Activated CD8-positive, alpha-beta T cell treated with anti-CD3 and anti-CD28 coated beads for 36 hours (primary cell): ENCODE results near the gene CREBBP. TPM values are rescaled to one million over a fixed set of nuclear protein-coding genes. Genes with fewer than 3 reads are reported as not detected.
"Not testable (repeated sequence)": the region's sequence is repeated elsewhere in the genome, so short reads cannot be mapped to it uniquely, and the experiment has no call there.

Experiments
- ATAC-seq: fragments of 200-7000 bp; cut with Tn5 transposase; one replicate; pipeline ENCODE4 v1.10.0; 2021; ENCODE audit warnings: mild to moderate bottlenecking, moderate library complexity
- CTCF ChIA-PET: fragments of 350-600 bp; sonication (Branson Sonifier 250); formaldehyde crosslinking; loops from one replicate; lab custom pipeline; 2021; ENCODE audit warnings: antibody characterized with exemption; lab: Charles Lee
- POLR2A ChIA-PET: fragments of 350-600 bp; sonication (Branson Sonifier 250); formaldehyde crosslinking; loops from one replicate; lab custom pipeline; 2021; ENCODE audit warnings: antibody characterized with exemption; lab: Charles Lee
- DNase-seq: peaks from one replicate; pipeline ENCODE4 v3.0.0-alpha.2; 2020
- H3K27ac Mint-ChIP-seq: one replicate; pipeline ENCODE4 v1.8.0; 2021; ENCODE audit warnings: mild to moderate bottlenecking, mixed read lengths
- H3K27me3 Mint-ChIP-seq: one replicate; pipeline ENCODE4 v1.8.0; 2021; ENCODE audit warnings: mixed read lengths
- H3K36me3 Mint-ChIP-seq: one replicate; pipeline ENCODE4 v1.8.0; 2021; ENCODE audit warnings: low read depth, mixed read lengths
- H3K4me1 Mint-ChIP-seq: one replicate; pipeline ENCODE4 v1.8.0; 2021; ENCODE audit warnings: low read depth, mixed read lengths
- H3K4me3 Mint-ChIP-seq: one replicate; pipeline ENCODE4 v1.8.0; 2021; ENCODE audit warnings: mild to moderate bottlenecking, moderate library complexity, mixed read lengths
- H3K9me3 Mint-ChIP-seq: one replicate; pipeline ENCODE4 v1.8.0; 2021; ENCODE audit warnings: mixed read lengths
- intact Hi-C: fragments of 100-400 bp; cut with micrococcal nuclease; formaldehyde crosslinking; loops from one replicate; pipeline ENCODE4 v1.10.0; 2022
- total RNA-seq, 2 experiments: library from RNA; stranded (reverse); gene quantifications; one replicate each; pipeline ENCODE4 v1.2.3, GENCODE V29; 2021
- TF ChIP-seq, protein P1 (sequence below): fragments of 200-600 bp; IDR thresholded peaks from one replicate; pipeline ENCODE4 v1.8.0; 2022; ENCODE audit warnings: antibody characterized with exemption, mild to moderate bottlenecking

The CREBBP gene
- 10 to 100 TPM; 27.9 to 33.5 TPM for total RNA-seq

DNA sequence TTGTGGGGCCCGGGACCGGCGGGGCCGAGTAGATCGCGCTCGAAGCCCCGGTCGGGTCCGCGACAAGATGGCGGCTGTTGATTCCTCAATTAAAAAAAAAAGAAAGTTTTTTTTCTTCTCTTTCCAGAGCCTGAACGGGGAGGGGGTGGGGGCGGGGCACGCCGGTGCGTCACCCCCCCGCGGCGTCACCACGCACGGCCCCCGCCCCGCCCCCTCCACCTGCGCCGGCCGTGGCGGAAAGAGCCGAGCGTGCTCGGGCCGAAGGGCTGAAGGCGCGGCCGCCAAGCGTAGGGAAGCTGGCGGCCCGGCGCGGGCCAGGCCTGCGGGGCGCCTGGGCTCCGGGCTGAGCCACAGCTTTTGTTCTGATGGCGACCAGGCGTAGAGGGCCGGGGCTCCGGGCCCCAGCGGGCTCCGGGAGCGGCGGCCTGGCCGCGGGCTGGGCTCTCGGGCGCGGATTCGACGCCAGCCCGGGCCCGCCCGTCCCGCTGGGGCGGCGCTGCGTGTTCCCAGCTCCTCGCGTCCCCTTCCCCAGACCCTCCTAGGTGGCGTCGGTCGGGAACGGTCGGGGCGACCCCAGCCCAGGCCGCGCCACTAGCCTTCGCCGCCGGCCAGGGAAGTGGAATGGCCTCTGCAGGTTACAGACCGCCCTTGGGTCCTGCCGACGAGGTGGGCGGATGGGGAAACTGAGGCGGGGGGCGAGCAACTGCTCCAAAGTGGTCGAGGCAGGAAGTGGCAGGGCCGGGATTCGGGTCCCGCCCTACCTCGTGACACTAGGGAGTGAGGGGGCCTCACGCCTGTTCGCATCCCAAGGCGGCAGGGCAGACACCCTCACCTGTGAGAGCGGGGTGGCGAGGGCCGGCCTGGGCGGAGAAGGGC lies at the start of gene CREBBP:
CREBBP (minus strand) TSS at position 91 of the 876 bp plus-strand sequence. CDS start 797 bp downstream, outside the sequence.
- POLR2A ChIA-PET: interaction anchor here (0.7 kb wide), 1 partner anchor 190 kb away, joined by 3 read pairs; no protein-coding TSS in a partner anchor
- CTCF ChIA-PET: interaction anchor here (0.7 to 1.0 kb wide), 2 partner anchors 191 to 373 kb away, joined by 3 read pairs; no protein-coding TSS in a partner anchor
- ATAC-seq (peak; percentile 91), DNase-seq (peak; percentile 86)
- intact Hi-C loops: no loop called here
- Mint-ChIP-seq H3K4me1 (peaks cover 32% of the 10 kb centered on the region), H3K36me3 (peaks cover 26% of the 10 kb centered on the region), H3K4me3 (peak within 1 kb of the TSS; percentile 84), H3K27ac (peak within 1 kb of the TSS; percentile 87), H3K9me3 (peaks cover under 1% of the 10 kb centered on the region), H3K27me3 (peaks cover 2% of the 10 kb centered on the region)
- TF ChIP-seq, protein P1, sequence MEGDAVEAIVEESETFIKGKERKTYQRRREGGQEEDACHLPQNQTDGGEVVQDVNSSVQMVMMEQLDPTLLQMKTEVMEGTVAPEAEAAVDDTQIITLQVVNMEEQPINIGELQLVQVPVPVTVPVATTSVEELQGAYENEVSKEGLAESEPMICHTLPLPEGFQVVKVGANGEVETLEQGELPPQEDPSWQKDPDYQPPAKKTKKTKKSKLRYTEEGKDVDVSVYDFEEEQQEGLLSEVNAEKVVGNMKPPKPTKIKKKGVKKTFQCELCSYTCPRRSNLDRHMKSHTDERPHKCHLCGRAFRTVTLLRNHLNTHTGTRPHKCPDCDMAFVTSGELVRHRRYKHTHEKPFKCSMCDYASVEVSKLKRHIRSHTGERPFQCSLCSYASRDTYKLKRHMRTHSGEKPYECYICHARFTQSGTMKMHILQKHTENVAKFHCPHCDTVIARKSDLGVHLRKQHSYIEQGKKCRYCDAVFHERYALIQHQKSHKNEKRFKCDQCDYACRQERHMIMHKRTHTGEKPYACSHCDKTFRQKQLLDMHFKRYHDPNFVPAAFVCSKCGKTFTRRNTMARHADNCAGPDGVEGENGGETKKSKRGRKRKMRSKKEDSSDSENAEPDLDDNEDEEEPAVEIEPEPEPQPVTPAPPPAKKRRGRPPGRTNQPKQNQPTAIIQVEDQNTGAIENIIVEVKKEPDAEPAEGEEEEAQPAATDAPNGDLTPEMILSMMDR: no peak

DNA sequence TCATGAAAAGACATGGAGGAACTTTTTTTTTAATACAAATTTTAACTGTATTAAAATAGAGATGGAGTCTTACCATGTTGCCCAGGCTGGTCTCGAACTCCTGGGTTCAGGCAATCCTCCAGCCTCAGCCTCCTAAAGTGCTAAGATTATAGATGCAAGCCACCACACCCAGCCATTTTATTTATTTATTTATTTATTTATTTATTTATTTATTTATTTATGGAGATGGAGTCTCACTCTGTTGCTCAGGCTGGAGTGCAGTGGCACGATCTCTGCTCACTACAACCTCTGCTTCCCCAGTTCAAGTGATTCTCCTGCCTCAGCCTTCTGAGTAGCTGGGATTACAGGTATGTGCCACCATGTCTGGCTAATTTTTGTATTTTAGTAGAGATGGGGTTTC lies 46.6 kb upstream of the CREBBP start:
- not testable (repeated sequence) for ATAC-seq

DNA sequence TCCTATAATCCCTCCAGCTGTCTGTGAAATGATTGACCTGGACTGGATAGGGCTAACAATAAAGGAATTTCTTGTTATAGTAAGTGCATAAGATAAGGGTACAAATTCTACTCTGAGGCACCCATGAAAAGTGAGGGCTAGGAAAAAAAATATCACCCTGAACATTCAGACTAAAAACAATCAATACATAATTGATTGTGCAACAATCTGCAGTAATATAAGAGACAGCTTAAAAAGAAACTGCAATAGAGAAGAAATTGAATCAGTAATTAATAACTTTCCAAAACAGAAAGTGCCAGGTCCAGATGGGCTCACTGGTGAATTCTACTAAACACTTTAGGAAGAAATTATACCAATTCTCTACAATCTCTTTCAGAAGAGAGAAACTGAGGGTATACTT lies 44.2 kb upstream of the CREBBP start:
- H3K27me3 Mint-ChIP-seq: peaks cover 11% of the 10 kb centered on the region
- POLR2A ChIA-PET: interaction anchor here (0.7 kb wide), 1 partner anchor 329 kb away, joined by 3 read pairs; no protein-coding TSS in a partner anchor

More for the DNA sequence above, 46.6 kb upstream of the CREBBP start:
- H3K9me3 Mint-ChIP-seq, H3K27ac Mint-ChIP-seq, H3K4me3 Mint-ChIP-seq, intact Hi-C loops, DNase-seq, H3K27me3 Mint-ChIP-seq, H3K36me3 Mint-ChIP-seq, H3K4me1 Mint-ChIP-seq, POLR2A ChIA-PET: not testable (repeated sequence)
- CTCF ChIA-PET: interaction anchor here (2.0 kb wide), 1 partner anchor 12 kb away, joined by 5 read pairs; no protein-coding TSS in a partner anchor

DNA sequence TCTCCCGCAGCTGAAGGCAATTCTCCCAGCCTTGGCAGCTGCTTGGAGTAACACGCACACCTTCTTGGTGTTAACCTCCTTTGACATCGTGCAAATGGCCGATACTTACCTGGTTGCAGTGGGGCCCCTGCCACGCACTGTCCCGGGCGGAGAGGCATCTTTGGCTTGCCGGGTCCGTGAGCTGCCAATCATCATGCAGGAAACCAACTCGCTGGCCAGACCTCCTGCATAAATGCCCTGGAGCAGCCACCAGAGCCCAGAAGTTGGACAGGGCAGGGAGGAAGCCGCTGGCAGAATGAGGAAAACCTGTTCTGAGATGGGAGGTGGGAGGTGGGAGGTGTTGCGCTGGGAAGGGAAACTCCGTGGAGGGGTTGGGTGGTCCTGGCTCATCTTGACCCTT lies 41.7 kb upstream of the CREBBP start:
- Mint-ChIP-seq H3K4me3 (no peak overlapping the region), H3K36me3 (peaks cover 2% of the 10 kb centered on the region), H3K9me3 (peaks cover 11% of the 10 kb centered on the region), H3K4me1 (no peaks in the 10 kb centered on the region), H3K27ac (no peak overlapping the region), H3K27me3 (peaks cover 11% of the 10 kb centered on the region)
- intact Hi-C loops: no loop called here
- ATAC-seq (no peak), DNase-seq (no peak)
- TF ChIP-seq, protein P1: no peak
- ChIA-PET CTCF (no interaction called here), POLR2A (no interaction called here)

More for the DNA sequence above, 44.2 kb upstream of the CREBBP start:
- Mint-ChIP-seq H3K27ac (no peak overlapping the region), H3K4me3 (no peak overlapping the region), H3K36me3 (no peaks in the 10 kb centered on the region), H3K4me1 (no peaks in the 10 kb centered on the region), H3K9me3 (no peaks in the 10 kb centered on the region)
- TF ChIP-seq, protein P1: no peak
- intact Hi-C loops: no loop called here
- DNase-seq (no peak), ATAC-seq (no peak)
- CTCF ChIA-PET: interaction anchor here (1.0 to 1.1 kb wide), 2 partner anchors 14 to 15 kb away, joined by 3 read pairs; no protein-coding TSS in a partner anchor

DNA sequence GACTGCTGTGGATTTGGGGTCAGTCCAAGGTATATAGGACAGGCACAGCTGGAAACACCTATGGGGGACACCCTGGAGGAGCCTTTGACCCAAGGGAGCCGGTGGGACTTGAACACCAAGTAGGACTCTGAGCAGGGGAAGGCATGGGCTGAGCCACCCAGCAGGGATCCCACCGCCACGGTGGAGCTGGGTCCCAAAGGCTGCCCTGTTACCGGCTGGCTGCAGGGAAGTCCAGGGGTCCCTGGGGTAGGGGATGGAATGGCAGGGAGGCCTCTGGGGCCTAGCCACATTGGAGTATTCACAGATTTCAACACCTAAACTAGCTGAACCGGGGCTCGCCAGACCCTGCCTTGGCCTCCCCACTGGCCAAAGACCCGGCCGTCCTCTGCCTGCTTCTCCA lies 39.7 kb upstream of the CREBBP start:
- no peak for ATAC-seq
- Mint-ChIP-seq H3K4me1 (no peaks in the 10 kb centered on the region), H3K27me3 (peaks cover 11% of the 10 kb centered on the region), H3K9me3 (peaks cover 11% of the 10 kb centered on the region), H3K4me3 (no peak overlapping the region), H3K36me3 (peaks cover 2% of the 10 kb centered on the region), H3K27ac (no peak overlapping the region)
- intact Hi-C loops: no loop called here
- TF ChIP-seq, protein P1: no peak
- CTCF ChIA-PET: interaction anchor here (0.9 to 1.0 kb wide), 2 partner anchors 15 to 18 kb away, joined by 3 read pairs; no protein-coding TSS in a partner anchor
- POLR2A ChIA-PET: no interaction called here
- no peak for DNase-seq
